A172 (cell line): Measurements from ENCODE around the gene RGMA. TPM values are rescaled to one million over a fixed set of nuclear protein-coding genes. Genes with fewer than 3 reads are reported as not detected.
"Not testable (repeated sequence)": the region's sequence is repeated elsewhere in the genome, so short reads cannot be mapped to it uniquely, and the experiment has no call there.

Experiments
- DNase-seq: peaks from one replicate; pipeline ENCODE4 v3.0.0-alpha.2; 2015; ENCODE audit warnings: low spot score
- total RNA-seq: library from RNA; depleted of rRNA; stranded (reverse); fragments of >200 nt; shearing (Covaris generic); gene quantifications from 2 replicates; pipeline ENCODE4 v1.2.3, GENCODE V29; 2014

The RGMA gene
- total RNA-seq, 1 experiment from 2014 or later, result 0.90 TPM

DNA sequence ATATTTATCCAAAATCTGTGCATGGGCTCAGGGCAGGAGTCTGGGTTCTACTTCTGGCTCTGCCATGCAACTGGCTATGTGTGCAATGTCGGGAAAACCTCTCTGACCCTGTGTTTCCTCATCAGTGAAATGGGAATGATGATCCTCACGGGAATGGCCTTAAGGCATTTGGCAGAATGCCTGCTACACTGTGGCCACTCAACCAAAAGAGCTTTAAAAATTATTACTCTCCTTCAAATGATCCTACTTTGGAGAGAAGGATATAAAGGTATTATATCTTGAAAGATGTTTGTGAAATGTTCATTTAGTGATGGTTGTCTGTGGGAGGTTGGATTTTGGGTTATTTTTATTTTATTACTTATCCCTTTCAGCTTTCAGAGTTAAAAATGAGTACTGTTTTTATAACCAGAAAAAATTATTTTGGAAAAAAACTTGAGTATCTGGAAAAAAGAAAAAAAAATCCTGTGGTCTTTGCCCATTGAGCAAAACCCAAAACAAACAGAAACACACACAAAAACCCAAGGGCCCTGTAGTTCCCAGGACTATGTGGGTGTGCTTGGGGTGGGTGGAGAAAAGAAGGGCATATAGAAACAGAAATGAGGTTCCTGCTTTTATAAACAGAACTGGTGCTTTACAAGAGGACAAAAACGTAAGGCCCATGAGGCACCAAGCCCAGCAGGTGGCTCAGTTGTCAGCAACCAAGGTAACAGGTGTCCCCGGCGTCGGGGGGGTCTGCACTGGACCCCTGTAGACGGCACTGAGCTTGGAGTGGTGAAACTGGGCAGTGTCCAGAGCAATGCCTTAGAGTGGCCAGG lies 22.0 kb downstream of the RGMA start:
- DNase-seq, result peak; percentile 4

DNA sequence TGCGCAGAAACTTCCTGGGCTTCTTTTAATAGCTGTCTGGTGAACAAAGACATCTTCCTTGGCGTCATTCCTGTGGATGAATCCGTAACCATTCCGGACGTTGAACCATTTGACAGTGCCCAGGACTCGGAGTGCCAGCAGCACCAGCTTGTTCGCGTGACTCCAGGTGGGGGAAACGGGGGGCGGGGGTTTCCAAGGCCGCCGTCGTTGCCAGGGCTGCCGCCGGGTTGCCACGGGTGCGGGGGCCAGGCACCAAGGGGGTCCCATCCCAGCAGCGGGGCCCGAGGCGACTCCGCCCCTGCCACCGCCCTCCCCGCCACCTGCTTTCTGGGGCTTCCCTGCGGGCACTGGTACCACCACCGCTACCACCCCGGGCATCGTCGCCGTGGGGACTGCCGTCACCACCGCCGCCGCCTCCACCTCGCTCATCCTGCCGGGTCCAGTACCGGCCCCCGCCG lies 22.8 kb downstream of the RGMA start:
- no peak for DNase-seq

- no peak for DNase-seq
Measured at GRCh38 chr15:93065641-93066045, 23.4 kb downstream of the RGMA start.

DNA sequence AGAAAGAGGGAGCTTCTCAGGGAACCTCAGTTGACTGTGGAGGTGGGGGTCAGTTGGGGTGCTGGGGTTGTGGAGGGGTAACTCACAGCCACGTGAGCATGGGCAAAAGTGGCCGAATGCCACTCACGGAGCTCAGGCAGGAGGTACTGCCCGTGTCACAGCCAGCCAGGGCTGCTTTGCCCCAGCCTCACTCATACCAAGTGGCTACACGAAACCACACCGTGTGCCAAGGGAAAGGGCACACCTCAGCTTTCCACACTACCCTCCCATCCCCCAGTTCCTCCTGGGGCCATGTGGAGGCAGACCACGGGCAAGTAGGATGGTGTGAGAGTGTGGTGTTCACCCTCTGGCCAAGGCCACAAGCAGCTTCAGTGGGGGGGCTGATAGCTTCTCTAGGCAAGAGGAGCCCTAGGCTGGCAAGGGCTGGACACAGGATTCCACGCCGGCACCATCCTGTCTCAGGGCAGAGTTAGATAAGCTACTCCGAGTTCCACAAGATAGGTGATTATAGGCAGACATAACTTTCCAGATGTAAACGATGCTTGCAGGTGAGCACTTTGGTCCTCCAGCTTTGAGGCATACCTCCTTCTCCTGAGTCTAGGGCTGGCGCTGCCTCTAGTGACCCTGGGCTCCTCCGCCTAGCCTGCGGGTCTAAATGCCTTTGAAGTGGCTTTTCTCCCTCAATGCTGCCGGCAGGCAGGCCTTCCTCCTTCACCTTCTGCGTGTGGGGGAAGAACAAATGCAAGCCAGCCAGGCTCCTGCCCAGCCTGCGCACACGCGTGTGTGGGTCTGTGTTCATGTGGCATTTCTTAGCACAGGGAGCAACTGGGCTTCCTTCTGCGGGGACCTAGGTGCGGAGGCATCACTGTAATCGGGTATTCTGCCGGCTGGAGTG lies 25.0 kb downstream of the RGMA start:
- no peak for DNase-seq

DNA sequence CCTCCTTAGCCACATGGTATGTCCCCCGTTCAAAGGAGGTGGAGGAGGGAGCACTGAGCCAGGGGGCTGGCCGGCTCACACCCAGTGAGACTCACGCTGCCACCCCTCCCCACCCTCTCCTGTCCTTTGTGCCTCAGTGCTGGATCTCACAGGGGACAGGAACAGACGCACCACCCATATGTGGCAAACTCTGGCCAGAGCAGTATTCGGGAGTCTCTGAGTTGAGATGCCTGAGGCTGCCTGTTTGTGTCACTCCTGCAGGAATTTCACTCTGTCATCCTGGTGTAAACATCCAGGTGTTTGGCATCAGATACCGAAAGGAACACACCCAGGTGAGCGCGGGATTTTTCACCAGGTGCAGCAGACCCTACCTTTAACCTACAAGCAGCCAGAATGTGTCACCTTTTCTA lies 25.7 kb downstream of the RGMA start:
- no peak for DNase-seq

- not testable (repeated sequence) for DNase-seq
Measured at GRCh38 chr15:93062628-93063261, 26.3 kb downstream of the RGMA start.

- DNase-seq, result no peak
Measured at GRCh38 chr15:93060336-93061248, 28.4 kb downstream of the RGMA start.

DNA sequence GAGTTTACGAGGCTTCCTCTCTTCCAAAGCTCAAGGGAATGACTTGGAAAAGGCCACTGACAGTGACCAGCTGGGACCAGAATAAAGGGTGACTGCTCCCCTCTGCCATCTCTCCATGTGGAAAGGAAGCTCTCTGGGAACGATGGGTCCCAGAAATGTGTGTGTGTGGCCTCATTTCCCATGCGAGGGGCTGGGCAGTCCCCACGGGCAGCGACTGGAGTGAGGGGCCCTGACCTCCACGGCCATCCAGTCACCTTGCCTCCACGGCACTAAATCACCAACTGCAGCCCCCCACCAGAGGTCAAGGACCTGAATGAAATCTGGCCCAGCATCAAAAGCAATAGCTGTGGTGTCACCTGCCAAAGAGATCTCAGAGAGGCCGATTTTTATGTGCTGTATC lies 29.6 kb downstream of the RGMA start:
- no peak for DNase-seq

GRCh38 chr15:93058904-93059427 lies 30.0 kb downstream of the RGMA start:
- no peak for DNase-seq

DNA sequence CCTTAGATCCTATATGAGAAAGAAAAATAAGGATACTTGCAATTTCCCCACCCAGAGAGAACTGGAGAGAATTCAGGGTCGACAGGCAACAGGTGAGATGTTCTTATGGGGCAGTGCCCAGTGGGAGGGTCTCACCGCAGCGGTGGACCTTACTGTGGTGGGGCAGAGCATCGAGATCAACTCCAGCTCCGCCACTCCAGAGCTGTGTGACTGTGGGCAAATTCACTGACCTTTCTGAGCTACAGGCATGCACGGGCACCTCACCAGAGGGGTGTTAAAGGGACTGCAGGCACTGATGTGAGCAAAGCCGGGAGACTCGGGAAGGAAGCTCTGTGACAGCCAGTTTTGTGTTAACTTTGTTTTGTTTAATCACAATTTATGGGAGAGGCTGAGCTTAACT lies 30.9 kb downstream of the RGMA start:
- no peak for DNase-seq

GRCh38 chr15:93057618-93058017 lies 31.4 kb downstream of the RGMA start:
- no peak for DNase-seq

GRCh38 chr15:93056836-93057235 lies 32.2 kb downstream of the RGMA start:
- DNase-seq, result no peak

- DNase-seq, result no peak
Measured at GRCh38 chr15:93055211-93055610, 33.8 kb downstream of the RGMA start.

DNA sequence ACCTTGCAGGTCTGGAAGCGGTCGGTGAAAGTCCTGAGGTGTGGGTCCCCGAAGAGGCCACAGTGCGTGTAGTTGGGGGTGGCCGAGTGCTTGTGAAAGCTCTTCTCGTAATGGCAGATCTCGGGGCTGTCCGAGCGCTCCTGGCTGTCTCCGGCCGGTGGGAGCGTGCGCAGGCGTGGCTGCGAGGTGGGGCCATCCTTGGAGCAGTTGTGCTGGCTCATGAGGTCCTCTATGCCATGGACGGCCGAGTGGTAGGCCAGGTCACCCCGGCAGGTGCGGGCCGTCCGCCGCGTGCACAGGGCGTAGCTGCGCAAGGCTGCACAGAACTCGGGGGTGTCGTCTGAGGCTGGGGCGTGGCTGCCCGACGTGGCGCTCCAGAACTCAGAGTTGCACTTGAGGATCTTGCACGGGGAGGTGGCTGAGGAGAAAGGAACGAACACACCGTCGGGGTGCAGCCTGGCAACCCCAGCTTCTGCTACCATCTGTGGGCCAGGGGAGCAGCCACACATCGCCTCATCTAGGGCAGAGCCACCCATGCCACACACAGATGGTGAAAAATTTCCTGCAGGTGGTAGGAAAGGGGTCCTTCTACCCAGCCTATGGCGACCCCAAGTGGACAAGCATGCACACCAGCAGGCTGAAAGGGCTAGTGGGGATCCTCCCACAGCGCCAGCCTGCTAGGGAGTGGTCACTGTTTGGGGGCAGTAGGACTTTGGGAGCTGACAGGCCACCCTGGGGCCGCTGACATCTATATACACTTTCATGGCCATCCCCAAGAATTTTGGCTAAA lies 36.7 kb downstream of the RGMA start:
- DNase-seq, result no peak

- DNase-seq, result no peak
Measured at GRCh38 chr15:93051236-93052089, 37.5 kb downstream of the RGMA start.

DNA sequence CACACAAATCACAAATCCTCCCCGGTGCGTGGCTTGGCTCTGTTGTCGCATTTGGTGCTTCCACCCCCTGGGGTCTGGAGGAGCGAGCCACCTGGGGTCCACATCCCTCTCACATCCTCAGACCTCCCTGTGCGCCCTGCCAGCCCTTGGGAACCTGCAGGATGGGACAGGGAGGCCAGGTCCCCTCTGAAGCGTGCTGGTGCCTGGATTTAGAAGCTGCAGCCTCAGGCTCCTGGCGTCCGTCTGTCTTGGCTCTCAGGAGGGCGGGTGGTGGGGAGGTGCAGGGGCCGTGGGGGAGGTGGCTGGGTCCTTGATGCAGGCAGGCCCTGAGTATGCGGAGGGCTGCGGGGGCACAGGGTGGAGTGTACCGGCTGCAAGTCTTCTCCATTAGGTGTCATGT lies 38.4 kb downstream of the RGMA start:
- DNase-seq, result no peak

- no peak for DNase-seq
Measured at GRCh38 chr15:93049914-93050578, 39.0 kb downstream of the RGMA start.

- no peak for DNase-seq
Measured at GRCh38 chr15:93049233-93049632, 39.8 kb downstream of the RGMA start.

DNA sequence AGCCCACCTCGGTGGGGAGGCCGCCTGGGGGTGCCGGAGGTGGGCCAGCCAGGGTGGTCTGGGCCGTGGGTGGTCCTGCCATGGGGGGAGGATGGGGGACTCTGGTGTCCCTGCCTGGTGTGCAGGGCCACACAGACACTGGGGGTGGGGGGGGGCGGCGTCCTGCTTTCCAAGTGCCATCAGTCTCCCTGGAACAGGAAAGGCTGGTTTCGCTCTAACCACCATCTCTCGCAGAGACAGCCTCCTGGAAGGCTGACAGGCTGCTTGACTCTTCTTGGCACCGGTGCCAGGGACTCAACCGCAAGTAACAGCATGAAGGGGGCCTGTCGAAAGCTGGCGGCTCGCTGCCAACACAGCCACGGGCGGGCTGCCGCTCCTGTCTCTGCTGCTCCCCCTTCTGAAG lies 40.3 kb downstream of the RGMA start:
- no peak for DNase-seq
